Panc1 (cell line): ENCODE results near the gene AGBL4. TPM values are rescaled to one million over a fixed set of nuclear protein-coding genes. Genes with fewer than 3 reads are reported as not detected.
A peak's percentile ranks its signal among the peaks of the same experiment; 100 is the strongest.

Experiments used
- ATAC-seq: fragments of 200-7000 bp; cut with Tn5 transposase; 2 replicates; pipeline ENCODE4 v1.9.1; 2020; ENCODE audit warnings: mild to moderate bottlenecking, moderate library complexity
- BruUV-seq: library from RNA; stranded (reverse); fragments of 400-500 nt; replicated peaks from 2 replicates; lab custom pipeline; 2021; lab: Mats Ljungman, UMichigan
- CTCF ChIA-PET: fragments of 300-600 bp; sonication (Branson Sonifier 250); formaldehyde crosslinking; loops from one replicate; lab custom pipeline; 2022; ENCODE audit warnings: antibody characterized with exemption; lab: Charles Lee
- POLR2A ChIA-PET: fragments of 300-600 bp; sonication (Branson Sonifier 250); formaldehyde crosslinking; loops from one replicate; lab custom pipeline; 2022; ENCODE audit warnings: antibody characterized with exemption; lab: Charles Lee
- DNase-seq: peaks from one replicate; pipeline ENCODE4 v3.0.0-alpha.2; 2010; ENCODE audit warnings: low read depth, low spot score
- H3K27ac ChIP-seq: 2 replicates; pipeline ENCODE4 v1.5.1; 2011; ENCODE audit warnings: mild to moderate bottlenecking, low read length, inconsistent platforms
- H3K27me3 ChIP-seq: fragments of 200-500 bp; sonication (Bioruptor generic); 2 replicates; pipeline ENCODE4 v1.6.0; 2014; ENCODE audit warnings: low read length, inconsistent platforms; ENCODE audit not compliant: control insufficient read depth, insufficient read depth
- H3K36me3 ChIP-seq: fragments of 200-500 bp; sonication (Bioruptor generic); 2 replicates; pipeline ENCODE4 v1.5.1; 2014; ENCODE audit warnings: inconsistent platforms, mild to moderate bottlenecking, low read length, moderate library complexity; ENCODE audit not compliant: control insufficient read depth, insufficient read depth
- H3K4me1 ChIP-seq: 2 replicates; pipeline ENCODE4 v1.5.1; 2011; ENCODE audit warnings: inconsistent platforms, mild to moderate bottlenecking, low read length, moderate library complexity; ENCODE audit not compliant: control insufficient read depth, insufficient read depth
- H3K4me3 ChIP-seq, 2 experiments: 2 replicates each; pipeline ENCODE4 v1.5.1; 2011 to 2012; ENCODE audit warnings: low read depth in 2 of 2, low read length in 2 of 2, mild to moderate bottlenecking in 2 of 2, inconsistent platforms in 1 of 2, moderate library complexity in 1 of 2
- H3K9me3 ChIP-seq: fragments of 200-500 bp; sonication (Bioruptor generic); 2 replicates; pipeline ENCODE4 v1.5.1; 2014; ENCODE audit warnings: low read depth, mild to moderate bottlenecking, inconsistent platforms, low read length, moderate library complexity; ENCODE audit not compliant: control insufficient read depth, insufficient read depth
- POLR2AphosphoS5 ChIP-seq: IDR thresholded peaks from 2 replicates; pipeline ENCODE4 v1.6.1; 2012; ENCODE audit warnings: mild to moderate bottlenecking, low read depth, low read length, moderate library complexity
- SIN3A ChIP-seq: IDR thresholded peaks from 2 replicates; pipeline ENCODE4 v1.6.1; 2012; ENCODE audit warnings: low read depth, mild to moderate bottlenecking, low read length, moderate library complexity, borderline replicate concordance; ENCODE audit not compliant: insufficient read depth
- TCF7L2 ChIP-seq: IDR thresholded peaks from 2 replicates; pipeline ENCODE4 v1.6.1; 2011; ENCODE audit warnings: mild to moderate bottlenecking, low read depth, low read length, inconsistent platforms
- in situ Hi-C: cut with HindIII; loops from 2 replicates; pipeline ENCODE4 v1.10.0; 2016; ENCODE audit warnings: low sequenced_read_pairs, low pct_unique_long_range_greater_than_20kb
- intact Hi-C: fragments of 100-400 bp; cut with micrococcal nuclease; formaldehyde crosslinking; loops from one replicate; pipeline ENCODE4 v1.10.0; 2022; ENCODE audit not compliant: unreplicated experiment
- total RNA-seq: library from RNA; stranded (reverse); gene quantifications from one replicate; pipeline ENCODE4 v1.2.1, GENCODE V29; 2021; ENCODE audit not compliant: unreplicated experiment
- TF ChIP-seq, protein P1 (sequence below), 2 experiments: IDR thresholded peaks; 2 replicates each; pipeline ENCODE4 v1.6.1; 2011 to 2012; ENCODE audit warnings: low read depth in 2 of 2, control low read depth in 1 of 2, low read length in 1 of 2, mild to moderate bottlenecking in 1 of 2, moderate library complexity in 1 of 2; ENCODE audit not compliant: insufficient read depth in 1 of 2
- TF ChIP-seq, protein P2 (sequence below): fragments of 450-650 bp; IDR thresholded peaks from 2 replicates; pipeline ENCODE4 v1.5.1; 2017; ENCODE audit warnings: mild to moderate bottlenecking

Gene AGBL4
- total RNA-seq, 1 experiment from 2014 or later, result not detected

GRCh38 chr1:48784301-48784700 lies 1239.5 kb downstream of the AGBL4 start:
- no peak overlapping the region for H3K27ac ChIP-seq
- DNase-seq (no peak), ATAC-seq (no peak)
- ChIA-PET CTCF (no interaction called here), POLR2A (no interaction called here)
- H3K36me3 ChIP-seq, result no peaks in the 10 kb centered on the region
- no peaks in the 10 kb centered on the region for H3K4me1 ChIP-seq
- in situ Hi-C loops, result no loop called here
- no TSS peak for BruUV-seq
- H3K27me3 ChIP-seq, result no peaks in the 10 kb centered on the region; the same call in 1 of the 2 replicates
- intact Hi-C loops, result no loop called here
- no peaks in the 10 kb centered on the region for H3K9me3 ChIP-seq
- no peak overlapping the region for H3K4me3 ChIP-seq
- TF ChIP-seq TCF7L2 (no peak), SIN3A (no peak), POLR2AphosphoS5 (no peak)
- TF ChIP-seq, protein P1, sequence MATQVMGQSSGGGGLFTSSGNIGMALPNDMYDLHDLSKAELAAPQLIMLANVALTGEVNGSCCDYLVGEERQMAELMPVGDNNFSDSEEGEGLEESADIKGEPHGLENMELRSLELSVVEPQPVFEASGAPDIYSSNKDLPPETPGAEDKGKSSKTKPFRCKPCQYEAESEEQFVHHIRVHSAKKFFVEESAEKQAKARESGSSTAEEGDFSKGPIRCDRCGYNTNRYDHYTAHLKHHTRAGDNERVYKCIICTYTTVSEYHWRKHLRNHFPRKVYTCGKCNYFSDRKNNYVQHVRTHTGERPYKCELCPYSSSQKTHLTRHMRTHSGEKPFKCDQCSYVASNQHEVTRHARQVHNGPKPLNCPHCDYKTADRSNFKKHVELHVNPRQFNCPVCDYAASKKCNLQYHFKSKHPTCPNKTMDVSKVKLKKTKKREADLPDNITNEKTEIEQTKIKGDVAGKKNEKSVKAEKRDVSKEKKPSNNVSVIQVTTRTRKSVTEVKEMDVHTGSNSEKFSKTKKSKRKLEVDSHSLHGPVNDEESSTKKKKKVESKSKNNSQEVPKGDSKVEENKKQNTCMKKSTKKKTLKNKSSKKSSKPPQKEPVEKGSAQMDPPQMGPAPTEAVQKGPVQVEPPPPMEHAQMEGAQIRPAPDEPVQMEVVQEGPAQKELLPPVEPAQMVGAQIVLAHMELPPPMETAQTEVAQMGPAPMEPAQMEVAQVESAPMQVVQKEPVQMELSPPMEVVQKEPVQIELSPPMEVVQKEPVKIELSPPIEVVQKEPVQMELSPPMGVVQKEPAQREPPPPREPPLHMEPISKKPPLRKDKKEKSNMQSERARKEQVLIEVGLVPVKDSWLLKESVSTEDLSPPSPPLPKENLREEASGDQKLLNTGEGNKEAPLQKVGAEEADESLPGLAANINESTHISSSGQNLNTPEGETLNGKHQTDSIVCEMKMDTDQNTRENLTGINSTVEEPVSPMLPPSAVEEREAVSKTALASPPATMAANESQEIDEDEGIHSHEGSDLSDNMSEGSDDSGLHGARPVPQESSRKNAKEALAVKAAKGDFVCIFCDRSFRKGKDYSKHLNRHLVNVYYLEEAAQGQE (IDR thresholded peaks at IDR 0.05; ENCODE audit: insufficient read depth in 1 of 2, low read depth in 2 of 2, low read length in 1 of 2), result no peak
- TF ChIP-seq, protein P2, sequence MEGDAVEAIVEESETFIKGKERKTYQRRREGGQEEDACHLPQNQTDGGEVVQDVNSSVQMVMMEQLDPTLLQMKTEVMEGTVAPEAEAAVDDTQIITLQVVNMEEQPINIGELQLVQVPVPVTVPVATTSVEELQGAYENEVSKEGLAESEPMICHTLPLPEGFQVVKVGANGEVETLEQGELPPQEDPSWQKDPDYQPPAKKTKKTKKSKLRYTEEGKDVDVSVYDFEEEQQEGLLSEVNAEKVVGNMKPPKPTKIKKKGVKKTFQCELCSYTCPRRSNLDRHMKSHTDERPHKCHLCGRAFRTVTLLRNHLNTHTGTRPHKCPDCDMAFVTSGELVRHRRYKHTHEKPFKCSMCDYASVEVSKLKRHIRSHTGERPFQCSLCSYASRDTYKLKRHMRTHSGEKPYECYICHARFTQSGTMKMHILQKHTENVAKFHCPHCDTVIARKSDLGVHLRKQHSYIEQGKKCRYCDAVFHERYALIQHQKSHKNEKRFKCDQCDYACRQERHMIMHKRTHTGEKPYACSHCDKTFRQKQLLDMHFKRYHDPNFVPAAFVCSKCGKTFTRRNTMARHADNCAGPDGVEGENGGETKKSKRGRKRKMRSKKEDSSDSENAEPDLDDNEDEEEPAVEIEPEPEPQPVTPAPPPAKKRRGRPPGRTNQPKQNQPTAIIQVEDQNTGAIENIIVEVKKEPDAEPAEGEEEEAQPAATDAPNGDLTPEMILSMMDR, result no peak

DNA sequence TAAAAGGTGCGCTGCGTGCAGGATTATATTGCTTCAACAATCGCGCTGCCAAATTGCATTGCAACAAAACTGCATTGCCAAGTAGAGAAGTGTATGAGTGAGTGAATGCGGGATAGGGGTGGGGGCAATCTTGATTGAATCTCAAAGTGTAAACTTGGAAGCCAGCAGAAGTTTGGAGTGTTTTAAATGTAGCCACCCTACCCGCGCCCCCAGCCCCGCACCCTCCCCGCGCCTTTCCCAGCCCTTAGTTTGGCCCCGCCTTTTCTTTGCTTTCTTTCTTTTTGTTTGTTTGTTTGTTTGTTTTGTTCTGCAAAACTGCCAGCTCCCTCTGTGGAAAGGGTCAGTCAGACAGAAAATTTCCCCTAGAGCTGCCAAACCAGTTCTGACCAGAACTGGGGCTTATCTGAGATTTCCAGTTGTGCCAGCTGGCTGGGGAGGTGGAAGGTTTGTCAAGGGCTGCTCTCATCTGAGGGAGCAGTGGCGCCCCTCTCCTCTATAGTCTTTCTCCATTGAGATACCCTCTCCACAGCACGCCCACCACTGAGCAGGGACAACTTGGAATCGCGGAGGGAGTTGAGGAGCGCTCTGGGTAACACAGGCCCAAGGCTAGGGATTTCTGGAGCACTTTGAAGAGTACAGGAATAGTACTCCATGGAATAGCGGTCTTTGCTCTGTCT lies 1246.4 kb downstream of the AGBL4 start:
- DNase-seq, result no peak
- no peak overlapping the region for H3K27ac ChIP-seq
- intact Hi-C loops, result no loop called here
- CTCF ChIA-PET, result no interaction called here
- no peaks in the 10 kb centered on the region for H3K4me1 ChIP-seq
- in situ Hi-C loops, result no loop called here
- TF ChIP-seq POLR2AphosphoS5, result no peak
- TF ChIP-seq, protein P2, result no peak
- TF ChIP-seq SIN3A, result no peak
- no peak for TF ChIP-seq TCF7L2
- TF ChIP-seq, protein P1 (IDR thresholded peaks at IDR 0.05; ENCODE audit: insufficient read depth in 1 of 2, low read depth in 2 of 2, low read length in 1 of 2), result no peak
- no peaks in the 10 kb centered on the region for H3K9me3 ChIP-seq
- no TSS peak for BruUV-seq
- no peaks in the 10 kb centered on the region for H3K36me3 ChIP-seq
- no peak for ATAC-seq
- POLR2A ChIA-PET, result no interaction called here
- H3K27me3 ChIP-seq, result peaks cover 12% of the 10 kb centered on the region
- H3K4me3 ChIP-seq, result peak overlapping the region; percentile 11 to 33; a peak in 1 of 4 replicates
